Measurements from ENCODE around the gene MARK1. TPM values are rescaled to one million over a fixed set of nuclear protein-coding genes. Genes with fewer than 3 reads are reported as not detected.

The MARK1 gene
- total RNA-seq, 4 donors from 2014 or later: 2.2 to 5.3 (median 3.7) TPM

DNA sequence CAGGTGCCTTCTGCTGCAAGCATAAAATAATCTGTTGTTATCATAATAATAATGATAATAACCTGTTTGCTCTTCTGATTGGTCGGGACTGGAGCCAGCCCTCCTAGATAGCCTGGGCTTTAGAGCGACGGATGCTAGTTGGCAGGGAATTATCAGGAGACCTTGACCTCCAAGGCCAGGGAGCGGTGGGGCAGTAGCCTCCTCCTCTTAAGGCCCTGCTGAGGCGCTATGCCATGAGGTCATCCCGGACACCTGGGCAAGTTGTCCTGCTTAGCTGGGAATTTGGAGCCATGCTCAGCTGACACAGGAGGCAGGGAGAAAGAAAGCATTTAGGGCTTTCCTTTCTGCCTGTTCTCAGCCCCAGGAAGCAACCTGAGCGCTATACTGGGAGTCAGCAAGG lies 177.8 kb downstream of the MARK1 start:
- TF ChIP-seq CTCF (IDR thresholded peaks at IDR 0.05) (no peak), POLR2A (IDR thresholded peaks at IDR 0.05) (no peak)
- DNase-seq (ENCODE audit: low spot score in 2 of 2): no peak
- intact Hi-C loops (cut with DNase I; ENCODE audit: low total_unique reads): no loop called here

DNA sequence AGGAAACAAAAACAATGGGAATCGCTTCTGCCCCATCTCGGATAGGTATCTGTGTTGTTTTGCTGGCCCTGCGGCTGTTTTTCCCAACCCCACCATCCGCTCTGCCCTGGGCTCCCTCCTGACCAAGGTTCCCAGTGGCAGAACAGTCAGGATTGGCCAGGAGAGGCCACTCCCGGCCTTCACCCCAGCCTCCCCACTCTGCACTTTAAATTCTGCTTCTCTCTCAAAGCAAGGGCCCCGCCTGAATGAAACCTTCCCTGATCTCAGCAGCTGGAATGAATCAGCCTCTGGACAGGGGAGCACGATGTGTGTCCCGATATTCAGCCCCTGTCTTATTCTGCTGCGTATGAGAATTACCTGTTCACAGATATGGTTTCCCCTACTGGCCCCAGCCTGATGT lies 178.5 kb downstream of the MARK1 start:
- WGBS, 2 donors: 57 to 78% methylated on average over 9 of the region's 9 CpGs
- DNase-seq (ENCODE audit: low spot score in 2 of 2): no peak
- TF ChIP-seq CTCF (IDR thresholded peaks at IDR 0.05): no peak
- no peak for TF ChIP-seq POLR2A (IDR thresholded peaks at IDR 0.05)
- no peak overlapping the region for H3K4me3 ChIP-seq (ENCODE audit: low read depth, poor library complexity, severe bottlenecking)
- intact Hi-C loops (cut with DNase I; ENCODE audit: low total_unique reads): no loop called here

More for the DNA sequence above, 177.8 kb downstream of the MARK1 start:
- no peak overlapping the region for H3K4me3 ChIP-seq (ENCODE audit: low read depth, poor library complexity, severe bottlenecking)
- WGBS, 2 donors: 74 to 85% methylated on average over 7 of the region's 7 CpGs

- H3K4me3 ChIP-seq (ENCODE audit: low read depth, poor library complexity, severe bottlenecking): no peak overlapping the region
- DNase-seq (ENCODE audit: low spot score in 2 of 2): no peak
- WGBS, 2 donors: 77 to 88% methylated on average over 9 to 10 of the region's 10 CpGs
- no peak for TF ChIP-seq POLR2A (IDR thresholded peaks at IDR 0.05)
- TF ChIP-seq CTCF (IDR thresholded peaks at IDR 0.05): no peak
- intact Hi-C loops (cut with DNase I; ENCODE audit: low total_unique reads): no loop called here
These were observed 179.2 kb downstream of the MARK1 start for GRCh38 chr1:220707160-220707559.

- no peak for TF ChIP-seq CTCF (IDR thresholded peaks at IDR 0.05)
- no peak for TF ChIP-seq POLR2A (IDR thresholded peaks at IDR 0.05)
- H3K4me3 ChIP-seq (ENCODE audit: low read depth, poor library complexity, severe bottlenecking): no peak overlapping the region
- no peak for DNase-seq (ENCODE audit: low spot score in 2 of 2)
- intact Hi-C loops (cut with DNase I; ENCODE audit: low total_unique reads): no loop called here
- WGBS, 2 donors: 90 to 93% methylated on average over 4 of the region's 4 CpGs
These were observed 180.3 kb downstream of the MARK1 start for GRCh38 chr1:220708244-220708643.

- 64% methylated on average over 9 of the region's 9 CpGs for WGBS, 2 donors
- intact Hi-C loops (cut with DNase I; ENCODE audit: low total_unique reads): no loop called here
- TF ChIP-seq POLR2A (IDR thresholded peaks at IDR 0.05) (no peak), CTCF (IDR thresholded peaks at IDR 0.05) (no peak)
- no peak overlapping the region for H3K4me3 ChIP-seq (ENCODE audit: low read depth, poor library complexity, severe bottlenecking)
- no peak for DNase-seq (ENCODE audit: low spot score in 2 of 2)
These were observed 181.2 kb downstream of the MARK1 start for GRCh38 chr1:220708936-220709801.
